Mesendoderm (in vitro differentiated cells): ENCODE results near the gene SRGAP1.

Source experiments
- DNase-seq: peaks from one replicate; pipeline ENCODE4 v3.0.0; 2013
- H2AK5ac ChIP-seq: 2 replicates; pipeline ENCODE4 v1.6.1; 2013; ENCODE audit warnings: low read length, inconsistent platforms
- H2BK120ac ChIP-seq: 2 replicates; pipeline ENCODE4 v1.6.1; 2013; ENCODE audit warnings: low read depth, mild to moderate bottlenecking, low read length, moderate library complexity, mixed read lengths
- H2BK15ac ChIP-seq: replicated peaks from 2 replicates; pipeline ENCODE4 v1.6.1; 2013; ENCODE audit warnings: low read depth, mild to moderate bottlenecking, moderate library complexity
- H2BK5ac ChIP-seq: 2 replicates; pipeline ENCODE4 v1.6.1; 2013; ENCODE audit warnings: low read length, inconsistent platforms
- H3K18ac ChIP-seq: 2 replicates; pipeline ENCODE4 v1.6.1; 2013; ENCODE audit warnings: mild to moderate bottlenecking, low read length, mixed read lengths
- H3K23ac ChIP-seq: one replicate; pipeline ENCODE4 v1.6.1; 2013; ENCODE audit warnings: low read length
- H3K27ac ChIP-seq: 2 replicates; pipeline ENCODE4 v1.5.1; 2013; ENCODE audit warnings: low read depth, mild to moderate bottlenecking, inconsistent platforms, low read length, moderate library complexity
- H3K27me3 ChIP-seq: 2 replicates; pipeline ENCODE4 v1.6.1; 2013; ENCODE audit warnings: low read length, control low read depth, mild to moderate bottlenecking, inconsistent platforms; ENCODE audit not compliant: insufficient read depth, poor library complexity
- H3K36me3 ChIP-seq: 2 replicates; pipeline ENCODE4 v1.6.1; 2013; ENCODE audit warnings: low read length, inconsistent platforms; ENCODE audit not compliant: control insufficient read depth, insufficient read depth
- H3K4ac ChIP-seq: one replicate; pipeline ENCODE4 v1.6.1; 2013; ENCODE audit warnings: low read depth, mild to moderate bottlenecking, low read length, moderate library complexity
- H3K4me1 ChIP-seq: 2 replicates; pipeline ENCODE4 v1.6.1; 2013; ENCODE audit warnings: low read depth, low read length, inconsistent platforms; ENCODE audit not compliant: control insufficient read depth
- H3K4me2 ChIP-seq: 2 replicates; pipeline ENCODE4 v1.6.1; 2013; ENCODE audit warnings: low read length
- H3K4me3 ChIP-seq: 2 replicates; pipeline ENCODE4 v1.5.1; 2013; ENCODE audit warnings: mild to moderate bottlenecking, low read length
- H3K56ac ChIP-seq: one replicate; pipeline ENCODE4 v1.6.1; 2013; ENCODE audit warnings: low read length
- H3K79me1 ChIP-seq: 2 replicates; pipeline ENCODE4 v1.6.1; 2013; ENCODE audit warnings: low read length, inconsistent platforms
- H3K79me2 ChIP-seq: 2 replicates; pipeline ENCODE4 v1.6.1; 2013; ENCODE audit warnings: mild to moderate bottlenecking, low read length; ENCODE audit not compliant: control insufficient read depth, insufficient read depth
- H3K9ac ChIP-seq: 2 replicates; pipeline ENCODE4 v1.6.1; 2013; ENCODE audit warnings: low read length, inconsistent platforms
- H4K5ac ChIP-seq: one replicate; pipeline ENCODE4 v1.6.1; 2013; ENCODE audit warnings: low read length
- H4K8ac ChIP-seq: one replicate; pipeline ENCODE4 v1.6.1; 2013; ENCODE audit warnings: low read depth, mild to moderate bottlenecking, control low read depth, low read length, moderate library complexity
- WGBS: extraction: QIAGEN DNeasy Blood & Tissue Kit; methylation state at CpG from one replicate; pipeline ENCODE4 v1.1.7; 2013; ENCODE audit warnings: low lambda C conversion rate, missing lambda C conversion rate; ENCODE audit not compliant: insufficient coverage; ENCODE audit errors: extremely low coverage; 5-methylcytosine and 5-hydroxymethylcytosine counted together

Gene SRGAP1

DNA sequence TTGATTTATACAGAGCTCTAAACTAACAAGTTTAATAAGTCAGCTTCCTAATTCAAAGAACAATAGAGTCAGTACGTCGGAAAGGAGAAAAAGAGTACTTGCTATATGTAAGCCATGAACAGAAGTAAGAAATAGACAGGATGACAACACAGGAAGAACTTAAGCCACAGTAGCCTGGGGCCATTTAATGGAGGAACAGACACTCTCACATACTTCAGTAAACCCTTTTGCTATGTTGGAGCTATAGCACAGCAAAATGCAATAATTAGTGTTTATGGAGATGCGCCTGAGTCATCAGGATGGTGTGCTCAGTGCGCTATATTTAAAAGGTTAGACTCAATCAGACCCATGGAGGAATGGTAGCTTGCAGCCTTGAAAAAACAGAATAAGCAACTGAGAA lies 61.0 kb downstream of the SRGAP1 start:
- Histone ChIP-seq H2AK5ac (no peak overlapping the region), H3K9ac (no peak overlapping the region), H2BK5ac (no peak overlapping the region), H3K4ac (no peak overlapping the region), H2BK120ac (no peak overlapping the region), H3K4me3 (no peak overlapping the region), H3K27me3 (no peaks in the 10 kb centered on the region), H2BK15ac (no peak overlapping the region), H3K27ac (no peak overlapping the region), H3K56ac (no peak overlapping the region), H3K18ac (no peak overlapping the region), H3K4me1 (no peaks in the 10 kb centered on the region), H4K5ac (no peak overlapping the region), H3K79me2 (no peaks in the 10 kb centered on the region), H3K23ac (no peak overlapping the region), H3K79me1 (no peaks in the 10 kb centered on the region), H3K4me2 (no peak overlapping the region), H3K36me3 (no peaks in the 10 kb centered on the region), H4K8ac (no peak overlapping the region)
- no peak for DNase-seq
- WGBS, result no CpG with 5 or more reads among the region's 4 CpGs

DNA sequence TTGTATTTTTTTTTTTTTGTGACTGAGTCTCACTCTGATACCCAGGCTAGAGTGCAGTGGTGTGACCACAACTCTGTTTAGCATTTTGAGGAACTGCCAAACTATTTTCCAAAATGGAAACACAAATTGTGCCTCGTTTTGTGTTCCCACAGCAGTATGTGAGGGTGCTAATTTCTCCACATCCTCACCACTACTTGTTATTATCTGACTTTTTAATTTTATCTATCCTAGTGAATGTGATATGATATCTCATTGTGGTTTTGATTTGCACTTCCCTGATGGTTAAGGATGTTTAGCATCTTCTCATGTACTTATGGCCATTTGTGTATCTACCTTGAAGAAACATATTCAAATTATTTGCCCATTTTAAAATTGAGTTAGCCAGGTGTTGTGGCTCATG lies 62.4 kb downstream of the SRGAP1 start:
- no peak for DNase-seq
- Histone ChIP-seq H3K79me1 (no peaks in the 10 kb centered on the region), H2BK120ac (no peak overlapping the region), H3K27ac (no peak overlapping the region), H2BK5ac (no peak overlapping the region), H3K79me2 (no peaks in the 10 kb centered on the region), H3K4me1 (no peaks in the 10 kb centered on the region), H3K23ac (no peak overlapping the region), H3K36me3 (no peaks in the 10 kb centered on the region), H2AK5ac (no peak overlapping the region), H3K9ac (no peak overlapping the region), H3K56ac (no peak overlapping the region), H3K4me3 (no peak overlapping the region), H3K27me3 (no peaks in the 10 kb centered on the region), H3K4ac (no peak overlapping the region), H3K18ac (no peak overlapping the region), H4K8ac (no peak overlapping the region), H2BK15ac (no peak overlapping the region), H4K5ac (no peak overlapping the region), H3K4me2 (no peak overlapping the region)
- no CpG with 5 or more reads among the region's 1 CpG for WGBS

DNA sequence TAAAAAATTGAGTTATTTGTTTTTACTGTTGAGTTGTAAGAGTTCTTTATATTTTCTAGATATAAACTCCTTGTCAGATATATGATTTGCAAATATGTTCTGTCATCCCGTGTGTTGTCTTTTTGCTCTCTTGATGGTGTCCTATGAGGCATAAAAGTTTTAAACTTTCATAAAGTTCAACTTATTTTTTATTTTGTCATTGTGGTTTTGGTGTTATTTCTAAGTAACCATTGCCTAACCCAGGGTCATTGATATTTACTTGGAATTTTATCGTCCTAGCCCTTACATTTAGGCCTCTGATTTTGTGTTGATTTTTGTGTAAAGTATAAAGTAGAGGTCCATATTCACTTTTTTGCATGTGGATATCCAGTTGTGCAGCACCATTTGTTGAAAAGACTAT lies 63.1 kb downstream of the SRGAP1 start:
- no peaks in the 10 kb centered on the region for H3K79me1 ChIP-seq
- no peak overlapping the region for H4K5ac ChIP-seq
- H3K27ac ChIP-seq, result no peak overlapping the region
- no peaks in the 10 kb centered on the region for H3K4me1 ChIP-seq
- no peak overlapping the region for H3K4me3 ChIP-seq
- H3K27me3 ChIP-seq, result no peaks in the 10 kb centered on the region
- H2BK5ac ChIP-seq, result no peak overlapping the region
- no peak overlapping the region for H4K8ac ChIP-seq
- H3K36me3 ChIP-seq, result no peaks in the 10 kb centered on the region
- no peak overlapping the region for H3K4me2 ChIP-seq
- H3K79me2 ChIP-seq, result no peaks in the 10 kb centered on the region
- H3K9ac ChIP-seq, result no peak overlapping the region
- no peak overlapping the region for H2BK15ac ChIP-seq
- H3K4ac ChIP-seq, result no peak overlapping the region
- H2AK5ac ChIP-seq, result no peak overlapping the region
- WGBS, result no CpG with 5 or more reads among the region's 2 CpGs
- no peak overlapping the region for H3K23ac ChIP-seq
- no peak overlapping the region for H2BK120ac ChIP-seq
- H3K56ac ChIP-seq, result no peak overlapping the region
- DNase-seq, result no peak
- no peak overlapping the region for H3K18ac ChIP-seq

DNA sequence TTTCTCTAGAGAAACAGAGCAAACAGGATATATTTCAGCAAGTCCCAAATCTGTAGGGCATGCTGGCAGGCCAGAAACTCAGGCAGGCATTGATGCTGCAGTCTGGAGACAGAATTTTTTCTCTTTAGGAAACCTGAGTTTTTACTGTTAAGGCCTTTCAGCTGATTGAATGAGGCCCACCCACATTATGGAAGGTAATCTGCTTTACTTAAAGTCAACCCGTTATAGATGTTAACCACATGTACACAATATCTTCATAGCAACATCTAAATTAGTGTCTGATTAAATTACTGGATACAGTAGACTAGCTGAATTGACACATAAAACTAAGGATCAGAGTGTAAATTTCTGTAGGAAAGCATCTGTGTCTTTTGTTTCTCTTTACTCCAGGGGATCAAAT lies 65.2 kb downstream of the SRGAP1 start:
- Histone ChIP-seq H2BK5ac (no peak overlapping the region), H3K18ac (no peak overlapping the region), H2BK15ac (no peak overlapping the region)

DNA sequence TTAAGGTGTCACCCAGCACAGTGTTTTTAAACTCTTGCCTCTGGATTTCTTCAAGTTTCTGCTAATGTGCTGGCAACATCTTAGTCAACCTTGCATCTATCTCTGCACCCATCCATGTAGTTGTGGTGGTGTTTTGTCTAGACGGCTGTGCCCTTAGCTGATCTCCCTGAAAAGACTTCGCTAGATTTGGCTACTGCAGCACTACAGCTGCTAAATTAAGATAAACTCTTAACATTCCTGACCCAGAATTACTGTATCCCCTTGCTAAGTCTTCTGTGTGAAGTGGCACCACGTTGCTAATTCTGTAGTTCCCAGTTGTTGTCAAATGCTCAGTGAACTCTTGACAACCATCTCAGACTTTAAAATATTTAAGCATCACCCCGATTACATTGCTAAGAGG lies 66.8 kb downstream of the SRGAP1 start:
- H3K27me3 ChIP-seq, result no peaks in the 10 kb centered on the region
- no peak overlapping the region for H3K4me2 ChIP-seq
- H3K56ac ChIP-seq, result no peak overlapping the region
- no peaks in the 10 kb centered on the region for H3K79me1 ChIP-seq
- H3K23ac ChIP-seq, result no peak overlapping the region
- no peaks in the 10 kb centered on the region for H3K36me3 ChIP-seq
- no peak overlapping the region for H3K4me3 ChIP-seq
- no peak overlapping the region for H3K4ac ChIP-seq
- DNase-seq, result peak; percentile 12
- H4K5ac ChIP-seq, result no peak overlapping the region
- H2BK15ac ChIP-seq, result no peak overlapping the region
- no peak overlapping the region for H3K18ac ChIP-seq
- no peak overlapping the region for H2BK5ac ChIP-seq
- no peak overlapping the region for H2AK5ac ChIP-seq
- H3K9ac ChIP-seq, result no peak overlapping the region
- no peaks in the 10 kb centered on the region for H3K79me2 ChIP-seq
- no peak overlapping the region for H4K8ac ChIP-seq
- no peak overlapping the region for H2BK120ac ChIP-seq
- no peaks in the 10 kb centered on the region for H3K4me1 ChIP-seq
- no CpG with 5 or more reads among the region's 4 CpGs for WGBS
- no peak overlapping the region for H3K27ac ChIP-seq

More for the DNA sequence above, 65.2 kb downstream of the SRGAP1 start:
- Histone ChIP-seq H3K4me1 (no peaks in the 10 kb centered on the region), H2AK5ac (no peak overlapping the region), H3K79me1 (no peaks in the 10 kb centered on the region), H4K5ac (no peak overlapping the region), H3K4me2 (no peak overlapping the region), H3K27ac (no peak overlapping the region), H3K4me3 (no peak overlapping the region), H2BK120ac (no peak overlapping the region), H3K79me2 (no peaks in the 10 kb centered on the region), H3K36me3 (no peaks in the 10 kb centered on the region), H3K27me3 (no peaks in the 10 kb centered on the region), H3K4ac (no peak overlapping the region), H3K23ac (no peak overlapping the region), H3K9ac (no peak overlapping the region), H3K56ac (no peak overlapping the region), H4K8ac (no peak overlapping the region)
- DNase-seq, result no peak
- no CpG with 5 or more reads among the region's 1 CpG for WGBS

DNA sequence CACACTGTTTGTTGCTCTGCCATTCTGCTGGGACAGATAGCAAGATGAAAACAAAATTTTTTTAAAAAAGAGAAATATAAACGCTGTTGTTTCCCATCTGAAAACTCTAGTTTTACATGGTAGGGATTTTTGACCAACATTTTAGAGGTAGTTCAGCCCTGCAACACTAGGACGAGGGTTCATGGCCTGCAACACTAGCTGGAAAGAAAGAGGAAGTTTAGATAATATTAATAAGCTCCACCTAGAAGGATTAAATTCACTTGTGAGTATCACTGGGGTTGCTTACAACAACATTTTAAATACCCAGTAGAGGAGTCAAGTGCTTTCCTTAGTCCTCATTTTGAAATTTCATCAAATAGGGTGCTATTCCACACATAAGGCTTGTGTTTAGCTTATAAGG lies 68.2 kb downstream of the SRGAP1 start:
- WGBS, result no CpG with 5 or more reads among the region's 2 CpGs
- no peak overlapping the region for H3K4ac ChIP-seq
- H2BK120ac ChIP-seq, result no peak overlapping the region
- H3K79me2 ChIP-seq, result no peaks in the 10 kb centered on the region
- H3K36me3 ChIP-seq, result no peaks in the 10 kb centered on the region
- no peak for DNase-seq
- no peak overlapping the region for H4K8ac ChIP-seq
- no peak overlapping the region for H3K23ac ChIP-seq
- H3K56ac ChIP-seq, result no peak overlapping the region
- H3K79me1 ChIP-seq, result no peaks in the 10 kb centered on the region
- no peak overlapping the region for H2BK5ac ChIP-seq
- H3K27ac ChIP-seq, result no peak overlapping the region
- H3K4me2 ChIP-seq, result no peak overlapping the region
- no peaks in the 10 kb centered on the region for H3K4me1 ChIP-seq
- no peaks in the 10 kb centered on the region for H3K27me3 ChIP-seq
- no peak overlapping the region for H2BK15ac ChIP-seq
- no peak overlapping the region for H3K18ac ChIP-seq
- no peak overlapping the region for H2AK5ac ChIP-seq
- H4K5ac ChIP-seq, result no peak overlapping the region
- H3K4me3 ChIP-seq, result no peak overlapping the region
- no peak overlapping the region for H3K9ac ChIP-seq
